Mesendoderm (in vitro differentiated cells): Measurements from ENCODE around the gene CXCR2.

Experiments used
- DNase-seq: peaks from one replicate; pipeline ENCODE4 v3.0.0; 2013
- H2AK5ac ChIP-seq: 2 replicates; pipeline ENCODE4 v1.6.1; 2013; ENCODE audit warnings: low read length, inconsistent platforms
- H2BK120ac ChIP-seq: 2 replicates; pipeline ENCODE4 v1.6.1; 2013; ENCODE audit warnings: low read depth, mild to moderate bottlenecking, low read length, moderate library complexity, mixed read lengths
- H2BK15ac ChIP-seq: replicated peaks from 2 replicates; pipeline ENCODE4 v1.6.1; 2013; ENCODE audit warnings: low read depth, mild to moderate bottlenecking, moderate library complexity
- H2BK5ac ChIP-seq: 2 replicates; pipeline ENCODE4 v1.6.1; 2013; ENCODE audit warnings: low read length, inconsistent platforms
- H3K18ac ChIP-seq: 2 replicates; pipeline ENCODE4 v1.6.1; 2013; ENCODE audit warnings: mild to moderate bottlenecking, low read length, mixed read lengths
- H3K23ac ChIP-seq: one replicate; pipeline ENCODE4 v1.6.1; 2013; ENCODE audit warnings: low read length
- H3K27ac ChIP-seq: 2 replicates; pipeline ENCODE4 v1.5.1; 2013; ENCODE audit warnings: low read depth, mild to moderate bottlenecking, inconsistent platforms, low read length, moderate library complexity
- H3K27me3 ChIP-seq: 2 replicates; pipeline ENCODE4 v1.6.1; 2013; ENCODE audit warnings: low read length, control low read depth, mild to moderate bottlenecking, inconsistent platforms; ENCODE audit not compliant: insufficient read depth, poor library complexity
- H3K36me3 ChIP-seq: 2 replicates; pipeline ENCODE4 v1.6.1; 2013; ENCODE audit warnings: low read length, inconsistent platforms; ENCODE audit not compliant: control insufficient read depth, insufficient read depth
- H3K4ac ChIP-seq: one replicate; pipeline ENCODE4 v1.6.1; 2013; ENCODE audit warnings: low read depth, mild to moderate bottlenecking, low read length, moderate library complexity
- H3K4me1 ChIP-seq: 2 replicates; pipeline ENCODE4 v1.6.1; 2013; ENCODE audit warnings: low read depth, low read length, inconsistent platforms; ENCODE audit not compliant: control insufficient read depth
- H3K4me2 ChIP-seq: 2 replicates; pipeline ENCODE4 v1.6.1; 2013; ENCODE audit warnings: low read length
- H3K4me3 ChIP-seq: 2 replicates; pipeline ENCODE4 v1.5.1; 2013; ENCODE audit warnings: mild to moderate bottlenecking, low read length
- H3K56ac ChIP-seq: one replicate; pipeline ENCODE4 v1.6.1; 2013; ENCODE audit warnings: low read length
- H3K79me1 ChIP-seq: 2 replicates; pipeline ENCODE4 v1.6.1; 2013; ENCODE audit warnings: low read length, inconsistent platforms
- H3K79me2 ChIP-seq: 2 replicates; pipeline ENCODE4 v1.6.1; 2013; ENCODE audit warnings: mild to moderate bottlenecking, low read length; ENCODE audit not compliant: control insufficient read depth, insufficient read depth
- H3K9ac ChIP-seq: 2 replicates; pipeline ENCODE4 v1.6.1; 2013; ENCODE audit warnings: low read length, inconsistent platforms
- H4K5ac ChIP-seq: one replicate; pipeline ENCODE4 v1.6.1; 2013; ENCODE audit warnings: low read length
- H4K8ac ChIP-seq: one replicate; pipeline ENCODE4 v1.6.1; 2013; ENCODE audit warnings: low read depth, mild to moderate bottlenecking, control low read depth, low read length, moderate library complexity
- WGBS: extraction: QIAGEN DNeasy Blood & Tissue Kit; methylation state at CpG from one replicate; pipeline ENCODE4 v1.1.7; 2013; ENCODE audit warnings: low lambda C conversion rate, missing lambda C conversion rate; ENCODE audit not compliant: insufficient coverage; ENCODE audit errors: extremely low coverage; 5-methylcytosine and 5-hydroxymethylcytosine counted together

Gene CXCR2

DNA sequence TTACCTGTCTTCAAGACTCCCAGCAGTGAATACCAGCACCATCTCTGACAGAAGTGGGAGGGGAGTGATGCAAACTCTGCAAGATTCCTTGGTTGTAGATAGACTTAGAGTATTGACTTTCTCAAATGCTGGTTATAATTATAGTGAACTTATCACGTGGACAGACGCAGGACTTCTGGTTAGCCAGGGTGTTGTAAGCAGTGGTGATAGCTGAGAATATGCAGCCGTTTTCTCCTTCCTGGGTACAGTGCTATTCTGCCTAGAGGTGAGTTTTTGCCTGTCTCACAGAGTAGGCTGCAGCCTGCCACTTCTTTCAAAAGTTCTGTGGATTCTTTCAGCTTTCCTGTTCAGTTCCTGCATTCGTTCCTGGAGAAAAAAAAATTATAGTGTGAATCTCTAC, 733 bp upstream of the CXCR2 start:
- Histone ChIP-seq H3K79me2 (no peaks in the 10 kb centered on the region), H4K5ac (no peak overlapping the region), H3K18ac (no peak overlapping the region), H3K9ac (no peak overlapping the region), H3K36me3 (no peaks in the 10 kb centered on the region), H3K4me2 (no peak overlapping the region), H2BK15ac (no peak overlapping the region), H3K27me3 (no peaks in the 10 kb centered on the region), H3K4me1 (no peaks in the 10 kb centered on the region), H3K79me1 (no peaks in the 10 kb centered on the region), H2AK5ac (no peak overlapping the region), H3K4ac (no peak overlapping the region), H3K27ac (no peak overlapping the region), H4K8ac (no peak overlapping the region), H2BK5ac (no peak overlapping the region), H2BK120ac (no peak overlapping the region), H3K23ac (no peak overlapping the region), H3K56ac (no peak overlapping the region), H3K4me3 (no peak overlapping the region)
- no CpG with 5 or more reads among the region's 4 CpGs for WGBS
- peak; percentile 18 for DNase-seq

DNA sequence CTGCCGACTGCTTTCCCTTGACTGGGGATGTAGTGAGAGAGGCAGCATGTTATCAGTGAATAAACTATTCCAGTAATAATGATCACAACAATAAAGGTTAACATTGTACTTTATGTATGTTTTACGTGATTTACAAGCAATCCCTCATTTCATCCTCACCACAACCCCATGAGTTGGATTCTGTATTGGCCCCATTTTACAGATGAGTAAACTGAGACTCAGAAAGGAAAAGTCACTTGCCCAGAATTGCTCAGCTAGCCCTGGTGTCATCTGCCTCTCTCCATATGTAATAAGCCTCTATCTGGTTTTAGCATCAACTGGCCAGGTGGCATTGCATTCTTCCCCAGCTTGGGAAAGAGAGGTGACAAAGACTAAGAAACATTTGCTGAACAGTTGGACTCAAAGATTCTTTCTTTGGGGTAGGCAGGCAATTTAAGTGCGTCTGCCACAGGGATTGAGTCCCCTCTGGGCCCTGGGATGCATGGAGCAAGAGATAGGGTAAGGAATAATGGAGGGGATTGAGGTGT, 2.2 kb downstream of the CXCR2 start:
- no peak overlapping the region for H3K18ac ChIP-seq
- H3K9ac ChIP-seq = no peak overlapping the region
- WGBS = no CpG with 5 or more reads among the region's 3 CpGs
- H4K5ac ChIP-seq = no peak overlapping the region
- no peak for DNase-seq
- H3K27ac ChIP-seq = no peak overlapping the region
- H2BK15ac ChIP-seq = no peak overlapping the region
- no peaks in the 10 kb centered on the region for H3K36me3 ChIP-seq
- no peak overlapping the region for H3K4ac ChIP-seq
- H2AK5ac ChIP-seq = no peak overlapping the region
- H3K27me3 ChIP-seq = no peaks in the 10 kb centered on the region
- H2BK5ac ChIP-seq = no peak overlapping the region
- no peaks in the 10 kb centered on the region for H3K79me1 ChIP-seq
- no peak overlapping the region for H3K56ac ChIP-seq
- no peak overlapping the region for H3K4me2 ChIP-seq
- no peak overlapping the region for H4K8ac ChIP-seq
- H3K4me3 ChIP-seq = no peak overlapping the region
- no peak overlapping the region for H2BK120ac ChIP-seq
- no peak overlapping the region for H3K23ac ChIP-seq
- no peaks in the 10 kb centered on the region for H3K79me2 ChIP-seq
- no peaks in the 10 kb centered on the region for H3K4me1 ChIP-seq

DNA sequence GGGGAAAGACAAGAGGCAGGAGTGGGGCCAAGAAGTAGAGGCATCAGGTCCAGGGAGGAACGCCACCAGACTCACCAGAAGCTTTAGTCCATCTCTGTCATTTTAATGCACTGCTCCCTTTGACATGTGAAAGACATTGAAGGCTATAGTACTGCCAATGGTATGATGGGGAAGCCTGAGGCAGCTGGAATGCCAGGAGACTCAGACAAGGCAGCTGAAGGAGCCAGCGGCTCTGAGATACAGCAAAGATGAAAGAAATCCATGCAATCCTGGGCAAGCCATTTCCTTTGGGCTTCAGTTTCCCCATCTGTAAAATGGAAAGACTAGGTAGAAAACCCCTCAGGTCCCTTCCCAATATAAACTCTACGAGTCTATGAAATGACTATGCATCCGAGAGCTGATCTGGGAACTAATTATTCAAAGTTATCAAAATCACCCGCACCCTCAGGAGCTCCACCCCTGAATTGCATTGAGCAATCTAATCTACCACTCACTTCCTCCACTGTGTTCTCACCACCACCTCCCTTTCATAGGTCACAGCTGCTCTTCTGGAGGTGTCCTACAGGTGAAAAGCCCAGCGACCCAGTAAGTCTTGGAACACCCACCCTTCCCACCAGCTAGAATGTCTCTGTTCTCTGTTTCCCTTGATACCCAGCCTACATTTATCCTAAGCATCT, 3.1 kb downstream of the CXCR2 start:
- WGBS = no CpG with 5 or more reads among the region's 6 CpGs
- H3K79me2 ChIP-seq = no peaks in the 10 kb centered on the region
- no peaks in the 10 kb centered on the region for H3K4me1 ChIP-seq
- H3K9ac ChIP-seq = no peak overlapping the region
- no peak overlapping the region for H2AK5ac ChIP-seq
- no peak overlapping the region for H3K27ac ChIP-seq
- H3K4me3 ChIP-seq = no peak overlapping the region
- DNase-seq = no peak
- no peak overlapping the region for H3K23ac ChIP-seq
- no peaks in the 10 kb centered on the region for H3K27me3 ChIP-seq
- H4K5ac ChIP-seq = no peak overlapping the region
- no peak overlapping the region for H2BK15ac ChIP-seq
- no peaks in the 10 kb centered on the region for H3K79me1 ChIP-seq
- H3K4me2 ChIP-seq = no peak overlapping the region
- H3K36me3 ChIP-seq = no peaks in the 10 kb centered on the region
- H3K18ac ChIP-seq = no peak overlapping the region
- no peak overlapping the region for H2BK120ac ChIP-seq
- H3K56ac ChIP-seq = no peak overlapping the region
- H2BK5ac ChIP-seq = no peak overlapping the region
- no peak overlapping the region for H4K8ac ChIP-seq
- no peak overlapping the region for H3K4ac ChIP-seq

DNA sequence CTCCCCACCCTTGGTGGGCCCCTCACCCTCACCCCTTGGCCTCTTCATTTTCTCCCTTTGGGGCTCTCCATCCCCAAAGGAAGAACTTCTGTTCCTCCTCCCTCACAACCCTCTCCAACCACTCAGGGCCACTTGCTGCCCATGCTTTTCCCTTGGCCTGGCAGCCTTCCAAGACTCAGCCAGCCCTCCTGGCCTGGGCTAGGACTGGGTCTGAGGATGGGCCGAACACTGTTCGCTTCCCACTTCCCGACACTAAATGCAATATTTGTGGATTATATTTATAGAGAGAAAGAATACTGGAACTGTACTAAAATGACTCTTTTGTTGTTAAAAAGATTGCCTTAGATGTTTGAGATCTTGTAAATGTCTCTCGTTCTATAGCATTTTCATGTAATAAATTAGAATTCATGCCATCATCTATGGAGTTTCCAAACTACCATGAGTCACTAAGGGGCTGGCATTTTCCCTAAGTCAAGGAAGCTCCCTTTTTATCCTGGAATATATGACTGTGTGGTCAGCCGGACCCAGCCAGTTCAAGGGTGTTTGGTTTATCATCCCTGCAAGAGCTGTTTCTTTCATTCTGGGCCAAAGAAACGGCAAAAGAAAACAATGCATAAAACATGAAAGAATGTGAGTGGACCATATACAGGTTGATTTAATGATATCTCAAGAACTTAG, 3.8 kb downstream of the CXCR2 start:
- H3K9ac ChIP-seq = no peak overlapping the region
- H2BK120ac ChIP-seq = no peak overlapping the region
- no peak overlapping the region for H3K4ac ChIP-seq
- H2BK15ac ChIP-seq = no peak overlapping the region
- H3K4me3 ChIP-seq = no peak overlapping the region
- H3K36me3 ChIP-seq = no peaks in the 10 kb centered on the region
- H3K79me2 ChIP-seq = no peaks in the 10 kb centered on the region
- no peak overlapping the region for H3K4me2 ChIP-seq
- H4K8ac ChIP-seq = no peak overlapping the region
- no peak overlapping the region for H3K18ac ChIP-seq
- WGBS = no CpG with 5 or more reads among the region's 6 CpGs
- H3K27ac ChIP-seq = no peak overlapping the region
- no peak overlapping the region for H3K23ac ChIP-seq
- no peaks in the 10 kb centered on the region for H3K79me1 ChIP-seq
- H3K27me3 ChIP-seq = no peaks in the 10 kb centered on the region
- no peak overlapping the region for H3K56ac ChIP-seq
- H4K5ac ChIP-seq = no peak overlapping the region
- DNase-seq = no peak
- H2BK5ac ChIP-seq = no peak overlapping the region
- no peak overlapping the region for H2AK5ac ChIP-seq
- H3K4me1 ChIP-seq = no peaks in the 10 kb centered on the region

DNA sequence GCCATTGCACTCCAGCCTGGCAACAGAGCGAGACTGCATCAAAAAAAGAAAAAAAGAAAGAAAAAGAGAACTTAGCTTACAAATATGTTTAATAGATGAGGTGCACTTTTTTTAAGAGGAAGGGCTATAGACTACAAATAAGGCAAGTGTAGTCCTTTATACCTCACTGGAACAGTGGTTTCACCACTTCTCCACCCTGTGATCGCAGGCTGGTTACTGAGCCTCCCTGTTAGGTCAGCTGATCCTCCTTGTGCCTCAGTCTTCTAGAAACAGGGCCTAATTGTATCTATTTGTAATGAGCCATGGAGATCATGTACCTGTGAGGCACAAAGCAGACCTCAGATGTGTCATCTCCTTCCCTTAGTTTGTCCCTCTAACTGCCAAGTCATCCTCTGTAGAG, 4.5 kb downstream of the CXCR2 start:
- Histone ChIP-seq H2BK5ac (no peak overlapping the region), H3K4me2 (no peak overlapping the region), H3K4me3 (no peak overlapping the region), H3K79me1 (no peaks in the 10 kb centered on the region), H3K9ac (no peak overlapping the region), H3K27me3 (no peaks in the 10 kb centered on the region), H3K4me1 (no peaks in the 10 kb centered on the region), H3K23ac (no peak overlapping the region), H2AK5ac (no peak overlapping the region), H3K18ac (no peak overlapping the region), H3K36me3 (no peaks in the 10 kb centered on the region), H2BK15ac (no peak overlapping the region), H3K56ac (no peak overlapping the region), H4K8ac (no peak overlapping the region), H3K27ac (no peak overlapping the region), H2BK120ac (no peak overlapping the region), H4K5ac (no peak overlapping the region), H3K79me2 (no peaks in the 10 kb centered on the region), H3K4ac (no peak overlapping the region)
- WGBS = no CpG with 5 or more reads among the region's 2 CpGs
- DNase-seq = no peak
